Measurements from ENCODE around the gene ARID3A.

DNA sequence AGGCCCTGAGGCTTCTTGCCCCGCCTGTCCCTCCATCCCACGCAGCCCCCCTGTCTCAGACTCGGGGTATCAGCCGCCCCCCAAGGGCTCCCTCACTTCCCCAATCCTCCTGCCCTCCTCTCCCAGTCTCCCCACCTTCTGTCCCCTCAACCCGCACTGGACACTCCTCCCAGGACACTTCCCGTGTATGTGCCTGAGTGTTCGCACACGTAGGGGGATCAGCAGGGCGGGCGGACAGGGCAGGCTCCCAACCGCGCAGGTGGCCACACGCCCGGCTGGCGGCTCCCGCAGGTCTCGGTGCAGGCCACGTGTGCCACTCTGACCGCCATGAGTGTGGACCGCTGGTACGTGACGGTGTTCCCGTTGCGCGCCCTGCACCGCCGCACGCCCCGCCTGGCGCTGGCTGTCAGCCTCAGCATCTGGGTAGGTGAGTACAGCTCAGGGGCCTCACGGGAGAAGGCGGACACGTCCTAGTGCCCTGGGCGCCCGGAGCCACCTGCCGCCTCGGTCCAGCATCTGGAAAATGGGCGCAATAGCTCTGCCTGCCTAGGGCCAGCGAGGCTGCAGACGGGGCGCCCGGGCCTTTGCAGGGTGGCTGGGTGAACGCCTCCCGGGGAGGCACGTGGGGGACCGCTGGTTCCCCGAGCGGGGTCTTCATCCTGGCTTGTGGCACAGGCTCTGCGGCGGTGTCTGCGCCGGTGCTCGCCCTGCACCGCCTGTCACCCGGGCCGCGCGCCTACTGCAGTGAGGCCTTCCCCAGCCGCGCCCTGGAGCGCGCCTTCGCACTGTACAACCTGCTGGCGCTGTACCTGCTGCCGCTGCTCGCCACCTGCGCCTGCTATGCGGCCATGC, 6.4 kb upstream of the ARID3A start:
- TF ChIP-seq, protein P1, sequence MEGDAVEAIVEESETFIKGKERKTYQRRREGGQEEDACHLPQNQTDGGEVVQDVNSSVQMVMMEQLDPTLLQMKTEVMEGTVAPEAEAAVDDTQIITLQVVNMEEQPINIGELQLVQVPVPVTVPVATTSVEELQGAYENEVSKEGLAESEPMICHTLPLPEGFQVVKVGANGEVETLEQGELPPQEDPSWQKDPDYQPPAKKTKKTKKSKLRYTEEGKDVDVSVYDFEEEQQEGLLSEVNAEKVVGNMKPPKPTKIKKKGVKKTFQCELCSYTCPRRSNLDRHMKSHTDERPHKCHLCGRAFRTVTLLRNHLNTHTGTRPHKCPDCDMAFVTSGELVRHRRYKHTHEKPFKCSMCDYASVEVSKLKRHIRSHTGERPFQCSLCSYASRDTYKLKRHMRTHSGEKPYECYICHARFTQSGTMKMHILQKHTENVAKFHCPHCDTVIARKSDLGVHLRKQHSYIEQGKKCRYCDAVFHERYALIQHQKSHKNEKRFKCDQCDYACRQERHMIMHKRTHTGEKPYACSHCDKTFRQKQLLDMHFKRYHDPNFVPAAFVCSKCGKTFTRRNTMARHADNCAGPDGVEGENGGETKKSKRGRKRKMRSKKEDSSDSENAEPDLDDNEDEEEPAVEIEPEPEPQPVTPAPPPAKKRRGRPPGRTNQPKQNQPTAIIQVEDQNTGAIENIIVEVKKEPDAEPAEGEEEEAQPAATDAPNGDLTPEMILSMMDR (IDR thresholded peaks at IDR 0.05; ENCODE audit: insufficient read depth, low read depth, low read length) = no peak
- TF ChIP-seq EZH2 (IDR thresholded peaks at IDR 0.05; ENCODE audit: insufficient read depth, low read length) = peak; percentile 84

Measured in astrocyte (in vitro differentiated cells and primary cell).